GM18867 (cell line): ENCODE data around the gene OR13C9.
"Not testable (repeated sequence)": the region's sequence is repeated elsewhere in the genome, so short reads cannot be mapped to it uniquely, and the experiment has no call there.

Experiments used
- ATAC-seq: cut with Tn5 transposase; IDR thresholded peaks from one replicate; pipeline ENCODE4 v1.9.1; 2021; ENCODE audit warnings: mild to moderate bottlenecking, moderate library complexity; ENCODE audit not compliant: unreplicated experiment

The OR13C9 gene, protein sequence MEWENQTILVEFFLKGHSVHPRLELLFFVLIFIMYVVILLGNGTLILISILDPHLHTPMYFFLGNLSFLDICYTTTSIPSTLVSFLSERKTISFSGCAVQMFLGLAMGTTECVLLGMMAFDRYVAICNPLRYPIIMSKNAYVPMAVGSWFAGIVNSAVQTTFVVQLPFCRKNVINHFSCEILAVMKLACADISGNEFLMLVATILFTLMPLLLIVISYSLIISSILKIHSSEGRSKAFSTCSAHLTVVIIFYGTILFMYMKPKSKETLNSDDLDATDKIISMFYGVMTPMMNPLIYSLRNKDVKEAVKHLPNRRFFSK

DNA sequence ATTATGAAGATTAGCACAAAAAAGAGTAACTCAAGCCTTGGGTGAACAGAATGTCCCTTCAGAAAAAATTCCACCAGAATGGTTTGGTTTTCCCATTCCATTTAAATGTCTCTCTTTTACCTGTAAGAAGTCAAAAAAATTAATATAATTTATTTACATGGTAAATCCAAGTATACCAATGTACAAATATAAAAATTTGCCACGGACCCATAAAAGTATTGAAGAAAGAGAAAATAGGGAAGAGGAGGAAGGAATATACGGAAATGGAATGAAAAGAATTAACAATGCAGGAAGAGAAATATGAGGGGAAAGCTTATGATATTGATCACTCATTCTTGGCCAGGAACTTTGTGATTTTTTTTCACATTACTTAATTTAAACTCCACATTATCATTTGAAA lies at the start of gene OR13C9:
Gene OR13C9 (minus strand): TSS at position 101 of the 400 bp plus-strand sequence. CDS start 0 bp downstream, at position 101.
- no peak for ATAC-seq

DNA sequence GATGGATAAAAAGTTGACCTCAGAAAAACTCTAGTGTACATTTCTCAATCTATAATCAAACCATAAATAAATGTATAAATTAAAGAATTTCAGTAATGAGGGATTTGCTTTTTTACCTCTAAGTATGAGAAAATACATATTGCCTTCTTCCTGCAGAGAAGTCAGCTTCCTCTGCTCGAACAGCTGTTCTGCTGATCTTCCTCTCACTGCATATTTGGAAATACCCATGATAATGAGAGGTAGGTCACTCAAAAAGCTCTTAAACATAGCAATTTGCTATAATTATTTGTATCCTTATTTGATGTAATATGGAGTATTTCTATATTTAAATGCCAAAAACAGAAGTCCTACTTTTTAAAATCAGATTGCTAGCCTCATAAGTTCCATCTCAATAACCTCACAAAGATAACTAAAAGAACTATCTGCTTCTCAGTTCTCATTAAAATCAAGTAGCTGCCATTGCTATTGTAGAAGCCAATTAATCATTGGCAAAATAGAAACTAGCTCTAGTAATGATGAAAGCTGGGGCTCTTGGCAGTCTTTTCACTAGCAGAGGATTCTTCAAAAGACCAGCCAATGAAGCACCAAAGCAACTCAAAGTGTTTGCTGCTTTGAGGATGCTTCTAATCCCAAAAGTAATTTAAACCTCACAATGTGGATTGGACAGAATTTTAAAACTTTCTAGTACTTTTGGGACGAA lies 40.6 kb upstream of the OR13C9 start:
- no peak for ATAC-seq

DNA sequence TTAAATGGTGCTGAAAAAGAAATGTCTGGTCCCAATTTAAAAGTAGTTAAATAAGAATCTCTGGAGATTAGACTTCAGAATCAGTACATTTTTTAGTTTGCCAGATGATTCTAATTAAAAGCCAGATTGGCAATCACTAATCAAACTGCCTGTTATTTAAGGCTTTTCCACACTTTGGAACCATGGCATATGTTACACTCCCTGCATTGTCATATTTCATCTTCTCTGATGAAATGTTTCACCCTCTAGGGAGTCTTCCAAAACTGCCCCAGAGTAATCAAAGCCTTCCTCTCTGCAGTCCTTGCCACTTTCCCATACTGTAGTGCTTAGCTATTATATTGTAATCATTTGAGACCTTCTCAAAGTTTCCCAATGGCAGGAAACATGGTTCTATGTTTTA lies 17.5 kb upstream of the OR13C9 start:
- no peak for ATAC-seq

DNA sequence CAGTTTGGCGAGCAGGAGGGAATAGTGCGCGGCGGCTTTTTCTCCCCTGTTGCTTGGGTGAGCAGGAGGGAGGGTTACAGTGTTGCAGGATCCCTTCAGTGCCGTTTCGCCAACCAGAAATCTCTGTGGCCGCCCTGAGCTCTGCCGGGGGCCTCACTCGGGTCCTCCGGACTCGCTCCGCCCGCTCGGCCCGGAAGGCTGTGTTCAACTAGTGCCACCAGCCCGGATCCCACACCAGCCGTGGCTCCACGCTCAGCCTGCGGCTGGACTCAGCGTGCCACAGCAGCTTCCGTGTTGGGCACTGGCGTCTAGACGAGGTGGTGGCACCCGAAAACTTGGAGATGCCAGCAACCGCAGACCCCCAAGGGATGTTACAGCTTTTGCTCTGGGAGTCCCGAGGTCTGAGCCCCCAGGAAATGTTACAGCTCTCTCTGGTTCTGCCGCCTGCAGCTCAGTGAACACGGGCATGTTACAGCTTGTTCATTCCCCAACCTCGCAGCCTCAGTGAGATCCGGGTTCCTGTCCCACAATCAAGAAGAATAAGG lies 16.0 kb upstream of the OR13C9 start:
- ATAC-seq = no peak

DNA sequence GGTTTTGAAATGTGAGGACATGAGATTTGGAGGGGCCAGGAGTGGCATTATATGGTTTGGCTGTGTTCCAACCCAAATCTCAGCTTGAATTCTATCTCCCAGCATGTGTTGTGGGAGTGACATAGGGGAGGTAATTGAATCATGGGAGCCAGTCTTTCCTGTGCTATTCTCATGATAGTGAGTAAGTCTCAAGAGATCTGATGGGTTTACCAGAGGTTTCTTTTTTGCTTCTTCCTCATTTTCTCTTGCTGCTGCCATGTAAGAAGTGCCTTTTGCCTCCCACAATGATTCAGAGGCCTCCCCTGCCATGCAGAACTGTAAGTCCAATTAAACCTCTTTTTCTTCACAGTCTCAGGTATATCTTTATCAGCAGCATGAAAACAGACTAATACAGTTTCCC lies 8.0 kb upstream of the OR13C9 start:
- not testable (repeated sequence) for ATAC-seq

DNA sequence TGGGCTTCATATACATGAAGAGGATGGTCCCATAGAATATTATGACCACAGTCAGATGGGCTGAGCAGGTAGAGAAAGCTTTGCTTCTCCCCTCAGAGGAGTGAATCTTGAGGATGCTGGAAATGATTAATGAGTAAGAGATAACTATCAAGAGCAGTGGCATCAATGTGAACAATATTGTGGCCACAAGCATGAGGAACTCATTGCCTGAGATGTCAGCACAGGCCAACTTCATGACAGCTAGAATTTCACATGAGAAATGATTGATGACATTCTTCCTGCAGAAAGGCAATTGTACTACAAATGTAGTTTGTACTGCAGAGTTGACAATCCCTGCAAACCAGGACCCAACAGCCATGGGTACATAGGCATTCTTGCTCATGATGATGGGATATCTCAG lies 586 bp downstream of the OR13C9 start:
- ATAC-seq = no peak

DNA sequence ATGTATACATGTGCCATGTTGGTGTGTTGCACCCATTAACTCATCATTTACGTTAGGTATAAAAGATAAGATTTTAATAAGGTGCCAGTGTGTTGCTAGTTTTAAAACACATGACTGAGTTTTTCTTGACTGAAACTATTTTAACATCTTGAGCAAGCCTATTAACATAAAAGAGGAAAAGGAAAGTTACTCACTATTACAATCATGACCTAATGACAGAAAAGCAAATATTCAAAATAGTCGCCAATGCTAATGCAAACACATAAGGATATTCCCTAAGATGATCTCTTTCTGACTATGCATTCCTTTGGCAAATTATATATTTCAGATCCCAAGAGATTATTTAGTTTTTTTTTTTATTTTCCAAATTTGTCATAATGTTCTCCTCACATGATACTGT lies 6.8 kb downstream of the OR13C9 start:
- ATAC-seq = no peak

DNA sequence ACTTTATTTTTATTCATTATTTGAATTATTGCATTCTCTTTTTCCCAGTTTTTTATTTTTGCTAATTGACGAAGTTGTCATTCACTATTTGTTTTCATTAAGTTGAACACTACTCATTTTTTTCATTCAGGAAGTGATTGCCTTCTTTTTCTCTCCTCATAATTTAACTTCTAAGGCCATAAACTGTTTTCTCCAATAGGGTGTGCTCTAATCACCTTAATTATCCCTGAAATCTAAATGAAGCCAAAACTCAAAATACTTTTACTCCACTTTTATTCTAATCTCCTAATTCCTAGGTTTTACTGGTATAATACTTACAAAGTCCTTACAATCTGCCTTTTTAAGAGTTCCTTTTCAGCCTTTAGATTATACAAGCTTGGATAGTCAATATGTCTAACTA lies 9.7 kb downstream of the OR13C9 start:
- no peak for ATAC-seq

DNA sequence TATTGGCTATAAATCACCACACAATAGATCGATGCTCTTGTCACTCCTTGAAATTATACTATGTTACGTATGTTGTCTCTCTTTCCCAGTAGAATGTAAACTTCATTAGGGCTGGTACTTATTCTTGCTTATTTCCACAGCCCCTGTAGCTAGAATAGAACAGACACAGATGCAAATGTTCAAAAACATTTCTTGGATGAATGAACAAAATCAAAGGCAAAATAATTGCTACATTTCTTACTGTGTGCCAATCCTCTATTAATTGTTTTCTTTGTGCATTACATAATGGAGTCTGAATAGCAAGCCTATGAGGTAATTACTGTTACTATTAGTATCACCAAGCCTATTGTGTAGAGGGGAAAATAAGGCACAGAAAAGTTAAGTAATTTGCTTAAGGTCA lies 11.9 kb downstream of the OR13C9 start:
- ATAC-seq = no peak

DNA sequence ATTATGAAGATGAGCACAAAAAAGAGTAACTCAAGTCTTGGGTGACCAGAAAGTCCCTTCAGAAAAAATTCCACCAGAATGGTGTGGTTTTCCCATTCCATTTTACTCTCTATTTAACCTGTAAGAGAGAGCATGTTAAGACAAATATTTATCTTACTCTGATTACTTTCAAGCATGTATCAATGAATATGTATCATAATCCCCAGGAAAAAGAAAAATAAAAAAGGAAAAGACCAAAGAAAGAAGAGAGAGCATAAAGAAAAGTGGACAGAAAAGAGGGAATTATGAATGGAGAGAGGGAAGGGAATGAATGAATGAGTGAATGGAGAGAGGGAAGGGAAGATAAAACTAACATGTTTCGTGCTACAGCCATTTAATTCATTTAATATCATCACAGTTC lies 12.5 kb downstream of the OR13C9 start, which contains the start of gene OR13C2:
Gene OR13C2 (minus strand): TSS at position 101 of the 400 bp plus-strand sequence. CDS start 0 bp downstream, at position 101.
- ATAC-seq = not testable (repeated sequence)

DNA sequence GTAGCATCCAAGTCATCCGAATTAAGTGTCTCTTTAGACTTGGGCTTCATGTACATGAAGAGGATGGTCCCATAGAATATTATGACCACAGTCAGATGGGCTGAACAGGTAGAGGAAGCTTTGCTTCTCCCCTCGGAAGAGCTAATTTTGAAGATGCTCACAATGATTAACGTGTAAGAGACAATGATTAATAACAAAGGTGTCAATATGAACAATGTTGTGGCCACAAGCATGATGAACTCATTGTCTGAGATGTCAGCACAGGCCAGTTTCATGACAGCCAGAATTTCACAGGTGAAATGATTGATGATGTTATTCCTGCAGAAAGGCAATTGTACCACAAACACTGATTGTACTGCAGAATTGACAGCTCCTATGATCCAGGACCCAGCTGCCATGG lies 13.2 kb downstream of the OR13C9 start:
- ATAC-seq = peak; percentile 83

DNA sequence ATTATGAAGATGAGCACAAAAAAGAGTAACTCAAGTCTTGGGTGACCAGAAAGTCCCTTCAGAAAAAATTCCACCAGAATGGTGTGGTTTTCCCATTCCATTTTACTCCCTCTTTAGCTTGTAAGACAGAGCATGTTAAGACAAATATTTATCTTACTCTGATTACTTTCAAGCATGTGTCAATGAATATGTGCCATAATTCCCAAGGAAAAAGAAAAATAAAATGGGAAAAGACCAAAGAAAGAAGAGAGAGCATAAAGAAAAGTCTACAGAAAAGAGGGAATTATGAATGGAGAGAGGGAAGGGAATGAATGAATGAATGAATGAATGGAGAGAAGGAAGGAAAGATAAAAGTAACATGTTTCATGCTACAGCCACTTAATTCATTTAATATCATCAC lies 18.7 kb downstream of the OR13C9 start, which contains the start of gene OR13C5:
Gene OR13C5 (minus strand): TSS at position 101 of the 400 bp plus-strand sequence. CDS start 0 bp downstream, at position 101.
- not testable (repeated sequence) for ATAC-seq

DNA sequence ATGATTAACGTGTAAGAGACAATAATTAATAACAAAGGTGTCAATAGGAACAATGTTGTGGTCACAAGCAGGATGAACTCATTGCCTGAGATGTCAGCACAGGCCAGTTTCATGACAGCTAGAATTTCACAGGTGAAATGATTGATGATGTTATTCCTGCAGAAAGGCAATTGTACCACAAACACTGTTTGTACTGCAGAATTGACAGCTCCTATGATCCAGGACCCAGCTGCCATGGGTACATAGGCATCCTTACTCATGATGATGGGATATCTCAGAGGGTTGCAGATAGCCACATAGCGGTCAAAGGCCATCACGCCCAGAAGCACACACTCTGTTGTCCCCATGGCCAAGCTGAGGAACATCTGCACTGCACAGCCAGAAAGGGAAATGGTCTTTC lies 19.3 kb downstream of the OR13C9 start:
- ATAC-seq = peak; percentile 73

DNA sequence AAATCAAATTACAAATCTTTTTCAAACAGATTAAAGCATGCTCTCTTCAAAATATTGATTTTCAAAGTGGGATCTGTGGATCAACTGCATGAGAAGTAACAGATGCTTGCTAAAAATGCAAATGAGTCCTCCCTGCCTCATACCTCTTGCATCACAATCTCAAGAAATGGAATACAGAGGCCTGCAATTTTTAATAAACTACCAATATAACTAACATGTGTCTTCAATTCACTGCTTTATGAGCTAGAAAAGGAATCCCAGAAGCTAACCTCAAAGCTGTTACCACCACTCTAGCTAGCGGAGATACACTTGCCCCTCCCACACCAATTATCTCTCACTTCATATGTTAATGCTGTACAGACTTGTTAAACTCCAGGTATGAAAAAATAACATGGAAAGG lies 28.4 kb downstream of the OR13C9 start:
- ATAC-seq = no peak

DNA sequence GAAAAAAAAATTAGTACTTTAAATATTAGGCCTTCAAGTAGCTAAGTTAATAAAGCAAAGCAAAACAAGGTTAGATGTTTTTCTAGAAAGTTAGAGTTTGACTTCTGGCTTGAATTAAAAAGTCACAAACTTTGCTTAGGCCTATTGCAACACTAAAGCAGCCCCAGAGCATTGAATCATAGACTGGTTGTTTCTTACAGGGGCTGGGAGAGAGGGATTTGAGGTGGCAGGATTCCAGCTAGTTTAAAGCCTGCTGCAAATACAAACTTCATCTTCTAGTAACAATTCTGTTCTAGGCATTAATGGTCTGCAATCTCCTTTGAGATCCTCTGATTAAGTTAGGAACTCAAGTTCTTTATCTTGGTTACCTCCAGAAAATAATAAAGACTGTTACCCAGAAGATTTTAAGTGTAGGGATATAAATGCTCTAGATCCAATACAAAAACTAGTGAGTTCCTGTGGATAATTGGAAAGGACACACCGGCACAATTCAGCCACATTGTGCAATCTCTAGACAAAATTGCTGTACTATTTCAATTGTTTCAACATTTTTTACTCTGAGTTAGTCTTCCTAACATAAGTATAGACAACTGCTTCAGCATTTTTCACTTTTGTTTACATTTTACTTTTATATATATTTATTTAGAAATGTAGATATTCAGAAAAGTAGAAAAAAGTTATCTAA lies 31.4 kb downstream of the OR13C9 start:
- no peak for ATAC-seq

DNA sequence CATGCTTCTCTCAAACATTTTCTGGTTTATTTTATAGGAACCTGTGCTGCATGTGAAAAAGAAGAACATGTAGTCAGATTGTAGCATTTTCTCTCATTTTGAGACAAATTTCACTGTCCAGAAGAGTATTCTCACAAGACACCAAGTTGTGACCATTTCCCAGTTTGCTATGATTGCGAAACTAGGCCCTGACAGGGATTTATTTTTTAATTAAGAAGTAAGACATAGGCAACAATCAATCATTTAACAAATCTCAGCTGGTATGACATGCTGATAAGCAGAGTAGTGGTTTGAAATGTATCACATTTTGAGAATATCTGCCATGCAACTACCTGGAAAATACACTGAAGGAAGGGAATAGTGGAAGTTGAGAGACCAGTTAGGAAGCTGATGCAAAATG lies 37.4 kb downstream of the OR13C9 start:
- ATAC-seq = no peak

DNA sequence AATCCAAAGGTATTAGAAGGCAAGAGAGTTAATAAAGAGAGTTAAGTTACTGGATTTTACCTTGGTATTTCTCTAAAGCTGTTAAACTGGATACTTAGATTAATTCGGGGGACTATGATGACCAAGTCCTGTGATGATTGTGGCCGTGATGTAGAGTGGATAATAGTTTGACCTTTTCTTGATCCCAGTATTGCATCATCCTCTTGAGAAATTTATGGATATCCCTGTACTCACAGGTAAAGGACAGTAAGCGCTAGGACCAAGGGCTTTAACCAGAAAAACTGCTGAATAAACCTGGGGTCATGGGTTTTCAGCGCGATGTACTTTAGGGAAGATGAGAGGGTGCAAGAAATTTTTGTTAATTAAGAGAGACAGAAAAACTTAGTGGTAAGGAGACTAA lies 40.7 kb downstream of the OR13C9 start:
- no peak for ATAC-seq

DNA sequence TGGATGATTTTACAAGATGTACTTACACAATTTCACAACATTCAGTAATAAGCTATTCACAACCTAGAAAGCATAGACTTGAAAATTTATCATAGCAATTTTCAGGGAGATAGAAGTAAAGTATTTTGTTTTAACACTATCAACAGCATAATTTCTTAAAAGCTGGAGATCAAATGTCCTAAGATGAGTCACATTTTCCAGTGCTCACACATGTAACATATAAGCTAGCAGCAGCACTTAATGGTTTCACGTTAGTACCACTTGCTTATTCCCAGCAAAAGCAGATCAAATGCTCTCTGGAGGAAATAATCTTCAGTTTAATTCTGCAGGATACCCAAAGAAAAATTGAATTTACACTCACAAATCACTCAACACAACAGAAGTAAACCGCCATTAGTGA lies 42.5 kb downstream of the OR13C9 start:
- no peak for ATAC-seq

DNA sequence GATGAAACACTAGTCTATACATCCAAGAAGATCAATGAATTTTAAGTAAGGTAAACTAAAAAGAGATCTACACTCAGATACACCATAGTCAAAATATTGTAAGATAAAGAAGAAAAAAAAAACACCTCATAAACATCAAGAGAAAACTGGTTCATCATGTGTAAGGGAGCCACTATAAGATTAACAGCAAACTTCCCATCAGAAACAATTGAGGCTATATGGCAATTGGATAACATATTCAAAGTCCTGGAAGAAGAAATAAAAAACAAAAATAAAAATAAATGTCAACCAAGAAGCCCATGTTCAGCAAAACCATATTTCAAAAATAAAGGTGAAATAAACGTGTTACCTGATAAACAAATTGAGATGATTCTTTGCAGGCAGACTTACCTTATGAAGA lies 45.4 kb downstream of the OR13C9 start:
- ATAC-seq = no peak

DNA sequence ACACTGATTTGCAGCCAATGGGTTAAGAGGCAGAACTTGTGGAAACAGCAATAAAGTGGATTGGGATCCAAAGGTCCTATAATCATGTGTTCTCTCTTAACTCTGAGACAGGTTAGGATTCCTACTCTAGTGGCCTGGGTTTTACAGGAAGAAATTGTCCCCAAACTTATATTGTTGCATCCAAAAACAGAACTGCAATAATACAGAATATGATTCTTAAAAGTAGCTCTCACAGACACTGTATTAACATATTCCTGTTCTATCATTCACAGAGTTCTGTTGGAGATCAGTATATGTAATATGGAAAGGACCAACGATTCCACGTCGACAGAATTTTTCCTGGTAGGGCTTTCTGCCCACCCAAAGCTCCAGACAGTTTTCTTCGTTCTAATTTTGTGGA lies 49.1 kb downstream of the OR13C9 start, which contains the start of gene OR13C8:
Gene OR13C8 (plus strand): TSS at position 301 of the 400 bp plus-strand sequence. CDS start 0 bp downstream, at position 301.
- ATAC-seq = no peak
